Thyroid gland (tissue), 4 donors: ENCODE results near the gene ELMO3.

Experiments
- CTCF ChIP-seq, 6 experiments: fragments of 200-600 bp in 3 of 6; fragments of 450-650 bp in 3 of 6; sonication (generic) in 3 of 6; IDR thresholded peaks; one replicate each; pipeline ENCODE4 v1.5.1; 2016 to 2019; ENCODE audit warnings: antibody characterized with exemption in 6 of 6, mild to moderate bottlenecking in 2 of 6, inconsistent platforms in 1 of 6, moderate library complexity in 1 of 6
- POLR2A ChIP-seq, 2 donors: fragments of 450-650 bp; IDR thresholded peaks; one replicate each; pipeline ENCODE4 v1.6.1; 2017; ENCODE audit warnings: antibody characterized with exemption in 2 of 2, mild to moderate bottlenecking in 2 of 2, moderate library complexity in 1 of 2

- TF ChIP-seq CTCF (IDR thresholded peaks at IDR 0.05), result no peak
- TF ChIP-seq POLR2A (IDR thresholded peaks at IDR 0.05), result no peak
These were observed 15.7 kb upstream of the ELMO3 start for GRCh38 chr16:67183284-67183626.
